Glomerular visceral epithelial cell (primary cell): ENCODE results near the gene MAGI2.

Experiments used
- DNase-seq: peaks from one replicate; pipeline ENCODE4 v3.0.0-alpha.2; 2016; ENCODE audit errors: extremely low spot score

The MAGI2 gene

GRCh38 chr7:79302293-79302692, 151.2 kb downstream of the MAGI2 start:
- DNase-seq = no peak

- DNase-seq = no peak
Measured at GRCh38 chr7:79301419-79301818, 152.0 kb downstream of the MAGI2 start.

- no peak for DNase-seq
Measured at GRCh38 chr7:79300573-79300972, 152.9 kb downstream of the MAGI2 start.

GRCh38 chr7:79298145-79298760, 155.2 kb downstream of the MAGI2 start:
- DNase-seq = peak; percentile 42

GRCh38 chr7:79296553-79297320, 156.7 kb downstream of the MAGI2 start:
- no peak for DNase-seq

GRCh38 chr7:79293655-79294142, 159.8 kb downstream of the MAGI2 start:
- DNase-seq = peak; percentile 8

- no peak for DNase-seq
Measured at GRCh38 chr7:79292834-79293233, 160.6 kb downstream of the MAGI2 start.

GRCh38 chr7:79291498-79291865, 162.0 kb downstream of the MAGI2 start:
- no peak for DNase-seq

- DNase-seq = no peak
Measured at GRCh38 chr7:79290841-79291497, 162.5 kb downstream of the MAGI2 start.

GRCh38 chr7:79290398-79290797, 163.1 kb downstream of the MAGI2 start:
- no peak for DNase-seq

- DNase-seq = no peak
Measured at GRCh38 chr7:79288655-79289054, 164.8 kb downstream of the MAGI2 start.

- no peak for DNase-seq
Measured at GRCh38 chr7:79287981-79288380, 165.5 kb downstream of the MAGI2 start.

- DNase-seq = no peak
Measured at GRCh38 chr7:79286181-79286580, 167.3 kb downstream of the MAGI2 start.

GRCh38 chr7:79285756-79286155, 167.7 kb downstream of the MAGI2 start:
- DNase-seq = no peak

- no peak for DNase-seq
Measured at GRCh38 chr7:79284211-79284610, 169.3 kb downstream of the MAGI2 start.

- DNase-seq = peak; percentile 8
Measured at GRCh38 chr7:79282882-79283602, 170.4 kb downstream of the MAGI2 start.

- peak; percentile 54 for DNase-seq
Measured at GRCh38 chr7:79282070-79282694, 171.3 kb downstream of the MAGI2 start.

GRCh38 chr7:79281426-79281825, 172.0 kb downstream of the MAGI2 start:
- DNase-seq = no peak

- DNase-seq = no peak
Measured at GRCh38 chr7:79272938-79273337, 180.5 kb downstream of the MAGI2 start.

GRCh38 chr7:79272066-79272669, 181.3 kb downstream of the MAGI2 start:
- DNase-seq = peak; percentile 38

GRCh38 chr7:79268730-79269129, 184.7 kb downstream of the MAGI2 start:
- no peak for DNase-seq
